Mesendoderm (in vitro differentiated cells): ENCODE results near the gene MAST4.

Source experiments
- DNase-seq: peaks from one replicate; pipeline ENCODE4 v3.0.0; 2013
- H2AK5ac ChIP-seq: 2 replicates; pipeline ENCODE4 v1.6.1; 2013; ENCODE audit warnings: low read length, inconsistent platforms
- H2BK120ac ChIP-seq: 2 replicates; pipeline ENCODE4 v1.6.1; 2013; ENCODE audit warnings: low read depth, mild to moderate bottlenecking, low read length, moderate library complexity, mixed read lengths
- H2BK15ac ChIP-seq: replicated peaks from 2 replicates; pipeline ENCODE4 v1.6.1; 2013; ENCODE audit warnings: low read depth, mild to moderate bottlenecking, moderate library complexity
- H2BK5ac ChIP-seq: 2 replicates; pipeline ENCODE4 v1.6.1; 2013; ENCODE audit warnings: low read length, inconsistent platforms
- H3K18ac ChIP-seq: 2 replicates; pipeline ENCODE4 v1.6.1; 2013; ENCODE audit warnings: mild to moderate bottlenecking, low read length, mixed read lengths
- H3K23ac ChIP-seq: one replicate; pipeline ENCODE4 v1.6.1; 2013; ENCODE audit warnings: low read length
- H3K27ac ChIP-seq: 2 replicates; pipeline ENCODE4 v1.5.1; 2013; ENCODE audit warnings: low read depth, mild to moderate bottlenecking, inconsistent platforms, low read length, moderate library complexity
- H3K27me3 ChIP-seq: 2 replicates; pipeline ENCODE4 v1.6.1; 2013; ENCODE audit warnings: low read length, control low read depth, mild to moderate bottlenecking, inconsistent platforms; ENCODE audit not compliant: insufficient read depth, poor library complexity
- H3K36me3 ChIP-seq: 2 replicates; pipeline ENCODE4 v1.6.1; 2013; ENCODE audit warnings: low read length, inconsistent platforms; ENCODE audit not compliant: control insufficient read depth, insufficient read depth
- H3K4ac ChIP-seq: one replicate; pipeline ENCODE4 v1.6.1; 2013; ENCODE audit warnings: low read depth, mild to moderate bottlenecking, low read length, moderate library complexity
- H3K4me1 ChIP-seq: 2 replicates; pipeline ENCODE4 v1.6.1; 2013; ENCODE audit warnings: low read depth, low read length, inconsistent platforms; ENCODE audit not compliant: control insufficient read depth
- H3K4me2 ChIP-seq: 2 replicates; pipeline ENCODE4 v1.6.1; 2013; ENCODE audit warnings: low read length
- H3K4me3 ChIP-seq: 2 replicates; pipeline ENCODE4 v1.5.1; 2013; ENCODE audit warnings: mild to moderate bottlenecking, low read length
- H3K56ac ChIP-seq: one replicate; pipeline ENCODE4 v1.6.1; 2013; ENCODE audit warnings: low read length
- H3K79me1 ChIP-seq: 2 replicates; pipeline ENCODE4 v1.6.1; 2013; ENCODE audit warnings: low read length, inconsistent platforms
- H3K79me2 ChIP-seq: 2 replicates; pipeline ENCODE4 v1.6.1; 2013; ENCODE audit warnings: mild to moderate bottlenecking, low read length; ENCODE audit not compliant: control insufficient read depth, insufficient read depth
- H3K9ac ChIP-seq: 2 replicates; pipeline ENCODE4 v1.6.1; 2013; ENCODE audit warnings: low read length, inconsistent platforms
- H4K5ac ChIP-seq: one replicate; pipeline ENCODE4 v1.6.1; 2013; ENCODE audit warnings: low read length
- H4K8ac ChIP-seq: one replicate; pipeline ENCODE4 v1.6.1; 2013; ENCODE audit warnings: low read depth, mild to moderate bottlenecking, control low read depth, low read length, moderate library complexity
- WGBS: extraction: QIAGEN DNeasy Blood & Tissue Kit; methylation state at CpG from one replicate; pipeline ENCODE4 v1.1.7; 2013; ENCODE audit warnings: low lambda C conversion rate, missing lambda C conversion rate; ENCODE audit not compliant: insufficient coverage; ENCODE audit errors: extremely low coverage; 5-methylcytosine and 5-hydroxymethylcytosine counted together

The MAST4 gene

GRCh38 chr5:67147760-67148159 is 551.6 kb downstream of the MAST4 start:
- Histone ChIP-seq H3K27ac (no peak overlapping the region), H4K8ac (no peak overlapping the region), H4K5ac (no peak overlapping the region), H3K23ac (no peak overlapping the region), H3K79me2 (no peaks in the 10 kb centered on the region), H3K4ac (no peak overlapping the region), H3K4me1 (no peaks in the 10 kb centered on the region), H2BK15ac (no peak overlapping the region), H3K18ac (no peak overlapping the region), H2BK5ac (no peak overlapping the region), H3K9ac (no peak overlapping the region), H3K4me2 (no peak overlapping the region), H2AK5ac (no peak overlapping the region), H3K79me1 (no peaks in the 10 kb centered on the region), H3K27me3 (no peaks in the 10 kb centered on the region), H2BK120ac (no peak overlapping the region), H3K36me3 (peaks cover 1% of the 10 kb centered on the region), H3K56ac (no peak overlapping the region), H3K4me3 (no peak overlapping the region)
- no CpG with 5 or more reads among the region's 3 CpGs for WGBS
- DNase-seq: no peak

- Histone ChIP-seq H3K4ac (no peak overlapping the region), H3K4me3 (no peak overlapping the region), H3K79me1 (no peaks in the 10 kb centered on the region), H4K5ac (no peak overlapping the region), H3K9ac (no peak overlapping the region), H3K79me2 (no peaks in the 10 kb centered on the region), H3K27me3 (no peaks in the 10 kb centered on the region), H2BK15ac (no peak overlapping the region), H3K56ac (no peak overlapping the region), H3K4me2 (no peak overlapping the region), H2AK5ac (no peak overlapping the region), H3K18ac (no peak overlapping the region), H2BK120ac (no peak overlapping the region), H3K23ac (no peak overlapping the region), H4K8ac (no peak overlapping the region), H2BK5ac (no peak overlapping the region), H3K27ac (no peak overlapping the region), H3K36me3 (peaks cover 1% of the 10 kb centered on the region), H3K4me1 (no peaks in the 10 kb centered on the region)
- no peak for DNase-seq
- WGBS: no CpG with 5 or more reads among the region's 14 CpGs
Measured at GRCh38 chr5:67149057-67149950, 553.1 kb downstream of the MAST4 start.

GRCh38 chr5:67149951-67150523 is 553.8 kb downstream of the MAST4 start:
- Histone ChIP-seq H3K4ac (no peak overlapping the region), H4K5ac (no peak overlapping the region), H3K27ac (no peak overlapping the region), H3K18ac (no peak overlapping the region), H3K27me3 (no peaks in the 10 kb centered on the region), H3K36me3 (peaks cover 1% of the 10 kb centered on the region), H3K4me1 (no peaks in the 10 kb centered on the region), H2BK5ac (no peak overlapping the region), H3K79me1 (no peaks in the 10 kb centered on the region), H3K4me3 (no peak overlapping the region), H2AK5ac (no peak overlapping the region), H4K8ac (no peak overlapping the region), H3K9ac (no peak overlapping the region), H3K4me2 (no peak overlapping the region), H3K56ac (no peak overlapping the region), H2BK15ac (no peak overlapping the region), H3K23ac (no peak overlapping the region), H3K79me2 (no peaks in the 10 kb centered on the region), H2BK120ac (no peak overlapping the region)
- DNase-seq: peak; percentile 17
- WGBS: no CpG with 5 or more reads among the region's 1 CpG

DNA sequence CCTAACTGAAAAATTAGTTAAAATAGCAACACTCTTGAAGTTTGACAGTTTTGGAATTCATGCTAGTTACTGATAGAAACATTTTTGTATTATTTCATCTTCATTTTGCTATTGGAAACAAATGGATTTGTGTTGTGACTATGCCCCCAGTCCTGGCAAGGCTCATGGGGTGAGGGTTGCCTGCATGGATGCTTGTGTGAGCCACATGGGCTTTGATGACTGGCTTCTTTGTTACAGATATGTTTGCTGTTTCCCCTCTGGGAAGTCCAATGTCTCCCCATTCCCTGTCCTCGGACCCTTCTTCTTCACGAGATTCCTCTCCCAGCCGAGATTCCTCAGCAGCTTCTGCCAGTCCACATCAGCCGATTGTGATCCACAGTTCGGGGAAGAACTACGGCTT is 556.2 kb downstream of the MAST4 start:
- no peak overlapping the region for H3K9ac ChIP-seq
- no peak for DNase-seq
- H3K27me3 ChIP-seq: no peaks in the 10 kb centered on the region
- no peak overlapping the region for H4K5ac ChIP-seq
- no peak overlapping the region for H2BK15ac ChIP-seq
- H3K18ac ChIP-seq: no peak overlapping the region
- H2BK120ac ChIP-seq: no peak overlapping the region
- H3K79me1 ChIP-seq: no peaks in the 10 kb centered on the region
- H3K27ac ChIP-seq: no peak overlapping the region
- no peak overlapping the region for H2AK5ac ChIP-seq
- no peak overlapping the region for H4K8ac ChIP-seq
- no peaks in the 10 kb centered on the region for H3K36me3 ChIP-seq
- H3K4me2 ChIP-seq: no peak overlapping the region
- H3K79me2 ChIP-seq: no peaks in the 10 kb centered on the region
- H3K56ac ChIP-seq: no peak overlapping the region
- H3K4me3 ChIP-seq: no peak overlapping the region
- H3K4ac ChIP-seq: no peak overlapping the region
- H3K4me1 ChIP-seq: no peaks in the 10 kb centered on the region
- H3K23ac ChIP-seq: no peak overlapping the region
- H2BK5ac ChIP-seq: no peak overlapping the region
- no CpG with 5 or more reads among the region's 6 CpGs for WGBS

DNA sequence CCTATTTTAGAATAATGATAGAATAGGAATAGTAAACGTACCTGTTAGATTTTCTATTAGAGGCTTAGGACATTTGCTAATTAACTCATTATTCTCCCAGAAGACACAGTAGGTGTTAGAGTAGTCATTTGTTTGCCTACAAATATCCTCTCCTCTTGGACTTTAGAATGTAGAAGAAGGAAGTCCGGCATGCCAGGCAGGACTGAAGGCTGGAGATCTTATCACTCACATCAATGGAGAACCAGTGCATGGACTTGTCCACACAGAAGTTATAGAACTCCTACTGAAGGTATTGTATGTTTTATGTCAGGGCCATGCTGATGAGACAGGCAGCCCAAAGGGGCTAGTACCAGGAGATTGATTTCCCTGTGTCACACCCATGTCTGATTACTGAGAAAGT is 557.1 kb downstream of the MAST4 start:
- Histone ChIP-seq H3K56ac (no peak overlapping the region), H3K79me1 (no peaks in the 10 kb centered on the region), H3K9ac (no peak overlapping the region), H3K4ac (no peak overlapping the region), H3K36me3 (no peaks in the 10 kb centered on the region), H4K8ac (no peak overlapping the region), H3K27me3 (no peaks in the 10 kb centered on the region), H4K5ac (no peak overlapping the region), H3K18ac (no peak overlapping the region), H3K27ac (no peak overlapping the region), H2BK5ac (no peak overlapping the region), H3K79me2 (no peaks in the 10 kb centered on the region), H3K23ac (no peak overlapping the region), H2BK15ac (no peak overlapping the region), H3K4me2 (no peak overlapping the region), H2AK5ac (no peak overlapping the region), H3K4me3 (no peak overlapping the region), H2BK120ac (no peak overlapping the region), H3K4me1 (no peaks in the 10 kb centered on the region)
- WGBS: no CpG with 5 or more reads among the region's 2 CpGs
- DNase-seq: no peak
